Pericardium fibroblast (primary cell): Measurements from ENCODE around the gene LCMT1. TPM values are rescaled to one million over a fixed set of nuclear protein-coding genes. Genes with fewer than 3 reads are reported as not detected.

Experiments
- total RNA-seq: library from RNA; depleted of rRNA; stranded (reverse); fragments of >200 nt; gene quantifications from 2 replicates; pipeline ENCODE4 v1.2.3, GENCODE V29; 2015

The LCMT1 gene
- 39.8 and 41.9 TPM in 2 replicates for total RNA-seq

GRCh38 chr16:25111403-25112166 lies at the start of gene LCMT1:
Gene LCMT1 (plus strand): TSS chr16:25111742. CDS start chr16:25111884, 142 bp downstream.

Other genes with a start within 250 kb of the LCMT1 start
- gene ARHGAP17, start 96.4 kb upstream of the LCMT1 start, total RNA-seq: 28.1 and 32.1 TPM in 2 replicates
- not detected in 2 replicates for gene AQP8, start 105.2 kb downstream of the LCMT1 start, total RNA-seq
- gene ZKSCAN2, start 146.1 kb downstream of the LCMT1 start, total RNA-seq: 3.3 and 5.0 TPM in 2 replicates